Smooth muscle cell (in vitro differentiated cells): Measurements from ENCODE around the gene CD27. TPM values are rescaled to one million over a fixed set of nuclear protein-coding genes. Genes with fewer than 3 reads are reported as not detected.

Source experiments
- DNase-seq: peaks from one replicate; lab custom pipeline; 2025; ENCODE audit not compliant: unreplicated experiment; lab: John Stamatoyannopoulos, UW
- H2AFZ ChIP-seq: fragments of 200-600 bp; sonication (generic); 2 replicates; pipeline ENCODE4 v1.6.0; 2016; ENCODE audit warnings: antibody characterized with exemption, low read depth, mild to moderate bottlenecking
- H3F3A ChIP-seq: fragments of 200-600 bp; sonication (generic); 2 replicates; pipeline ENCODE4 v1.6.0; 2017; ENCODE audit warnings: antibody characterized with exemption, low read depth
- H3K27ac ChIP-seq: fragments of 200-600 bp; sonication (generic); 2 replicates; pipeline ENCODE4 v1.5.1; 2016; ENCODE audit warnings: low read depth, mild to moderate bottlenecking
- H3K27me3 ChIP-seq: fragments of 200-600 bp; sonication (generic); 2 replicates; pipeline ENCODE4 v1.6.1; 2016; ENCODE audit warnings: low read depth, mild to moderate bottlenecking
- H3K36me3 ChIP-seq: fragments of 200-600 bp; sonication (generic); 2 replicates; pipeline ENCODE4 v1.5.1; 2016; ENCODE audit warnings: low read depth
- H3K4me1 ChIP-seq: fragments of 200-600 bp; sonication (generic); 2 replicates; pipeline ENCODE4 v1.5.1; 2016; ENCODE audit warnings: low read depth
- H3K4me2 ChIP-seq: fragments of 200-600 bp; sonication (generic); 2 replicates; pipeline ENCODE4 v1.6.0; 2016; ENCODE audit warnings: mild to moderate bottlenecking
- H3K4me3 ChIP-seq: fragments of 200-600 bp; sonication (generic); 2 replicates; pipeline ENCODE4 v1.5.1; 2016; ENCODE audit warnings: mild to moderate bottlenecking
- H3K79me2 ChIP-seq: fragments of 200-600 bp; sonication (generic); 2 replicates; pipeline ENCODE4 v1.6.0; 2016; ENCODE audit warnings: low read depth, mild to moderate bottlenecking
- H3K9ac ChIP-seq: fragments of 200-600 bp; sonication (generic); 2 replicates; pipeline ENCODE4 v1.6.0; 2016; ENCODE audit warnings: low read depth
- H3K9me3 ChIP-seq: fragments of 200-600 bp; sonication (generic); replicated peaks from 2 replicates; pipeline ENCODE4 v1.5.1; 2016; ENCODE audit warnings: low read depth
- H4K20me1 ChIP-seq: fragments of 200-600 bp; sonication (generic); 2 replicates; pipeline ENCODE4 v1.6.0; 2016; ENCODE audit warnings: low read depth
- CTCF ChIP-seq: fragments of 200-600 bp; sonication (generic); IDR thresholded peaks from 2 replicates; pipeline ENCODE4 v1.5.1; 2017; ENCODE audit warnings: borderline replicate concordance, mild to moderate bottlenecking, antibody characterized with exemption; ENCODE audit not compliant: insufficient read depth, poor library complexity, severe bottlenecking
- WGBS: methylation state at CpG from one replicate; pipeline ENCODE4 v1.1.7; 2016; ENCODE audit warnings: low lambda C conversion rate; 5-methylcytosine and 5-hydroxymethylcytosine counted together
- polyA plus RNA-seq: library from polyadenylated mRNA; unstranded; fragments of >200 nt; fragmentation: Nextera tagmentation; extraction: Ambion mirVana; gene quantifications from 2 replicates; pipeline ENCODE4 v1.2.1, GENCODE V29; 2016
- total RNA-seq: library from RNA; depleted of rRNA; stranded (reverse); fragments of >200 nt; gene quantifications from 2 replicates; pipeline ENCODE4 v1.2.3, GENCODE V29; 2014

The CD27 gene
- total and polyA plus RNA-seq, 2 experiments from 2014 or later = not detected

- TF ChIP-seq CTCF = no peak
- no peaks in the 10 kb centered on the region for H3F3A ChIP-seq
- no peaks in the 10 kb centered on the region for H3K36me3 ChIP-seq
- no peaks in the 10 kb centered on the region for H3K27me3 ChIP-seq
- no peaks in the 10 kb centered on the region for H3K9me3 ChIP-seq
- no peak overlapping the region for H2AFZ ChIP-seq
- no peak overlapping the region for H3K27ac ChIP-seq
- H3K4me1 ChIP-seq = peaks cover 5% of the 10 kb centered on the region
- no peak for DNase-seq
- H4K20me1 ChIP-seq = no peaks in the 10 kb centered on the region
- no peaks in the 10 kb centered on the region for H3K79me2 ChIP-seq
- H3K4me2 ChIP-seq = no peak overlapping the region
- H3K4me3 ChIP-seq = no peak overlapping the region
- H3K9ac ChIP-seq = no peak overlapping the region
- WGBS = 97% methylated on average over 12 of the region's 12 CpGs
Observed at GRCh38 chr12:6457220-6457945, 12.6 kb downstream of the CD27 start.

DNA sequence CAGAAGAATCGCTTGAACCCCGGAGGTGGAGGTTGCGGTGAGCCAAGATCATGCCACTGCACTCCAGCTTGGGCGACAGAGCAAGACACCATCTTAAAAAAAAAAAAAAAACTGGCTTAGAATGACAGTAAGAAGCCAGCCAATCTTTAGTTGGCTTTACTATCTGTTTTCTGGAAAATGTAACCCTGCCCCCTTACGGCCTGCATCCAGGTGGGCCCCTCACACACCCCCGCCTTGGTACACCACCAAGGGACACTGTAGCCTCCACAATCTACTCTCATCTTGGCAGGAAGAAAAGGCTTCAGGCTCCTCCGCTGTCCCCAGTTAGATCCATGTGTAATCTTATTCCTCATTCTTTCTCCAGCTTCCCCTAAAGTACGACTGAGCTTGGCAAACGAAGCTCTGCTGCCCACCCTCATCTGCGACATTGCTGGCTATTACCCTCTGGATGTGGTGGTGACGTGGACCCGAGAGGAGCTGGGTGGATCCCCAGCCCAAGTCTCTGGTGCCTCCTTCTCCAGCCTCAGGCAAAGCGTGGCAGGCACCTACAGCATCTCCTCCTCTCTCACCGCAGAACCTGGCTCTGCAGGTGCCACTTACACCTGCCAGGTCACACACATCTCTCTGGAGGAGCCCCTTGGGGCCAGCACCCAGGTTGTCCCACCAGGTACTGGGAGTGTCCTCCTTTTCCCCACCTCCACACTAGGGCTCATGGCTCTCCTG, 13.7 kb downstream of the CD27 start:
- WGBS = 97% methylated on average over 14 of the region's 14 CpGs
- Histone ChIP-seq H3K4me3 (no peak overlapping the region), H3K36me3 (no peaks in the 10 kb centered on the region), H3K9me3 (no peaks in the 10 kb centered on the region), H3K9ac (no peak overlapping the region), H3K27ac (no peak overlapping the region), H3K27me3 (no peaks in the 10 kb centered on the region), H3F3A (no peaks in the 10 kb centered on the region), H4K20me1 (no peaks in the 10 kb centered on the region), H3K4me2 (no peak overlapping the region), H3K79me2 (no peaks in the 10 kb centered on the region), H2AFZ (no peak overlapping the region), H3K4me1 (no peaks in the 10 kb centered on the region)
- DNase-seq = no peak
- TF ChIP-seq CTCF = no peak

DNA sequence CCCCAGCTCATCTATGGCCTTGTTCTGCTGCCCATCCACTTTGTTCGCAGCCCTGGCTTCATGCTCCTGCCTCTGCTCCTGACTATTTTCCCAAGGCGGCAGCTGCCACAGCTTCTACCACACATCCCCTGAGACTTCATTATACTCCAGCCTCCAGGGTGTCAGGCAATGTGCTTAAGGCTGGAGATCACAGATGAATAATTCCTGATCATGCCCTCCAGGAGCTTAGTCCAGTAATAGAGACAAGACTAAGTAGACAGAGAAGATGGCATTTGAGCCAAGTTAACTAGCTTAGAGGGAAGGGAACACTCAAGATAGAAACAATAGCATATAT, 14.2 kb downstream of the CD27 start:
- no peaks in the 10 kb centered on the region for H3F3A ChIP-seq
- H3K4me2 ChIP-seq = no peak overlapping the region
- WGBS = 96% methylated on average over 2 of the region's 2 CpGs
- H3K9me3 ChIP-seq = no peaks in the 10 kb centered on the region
- no peaks in the 10 kb centered on the region for H3K79me2 ChIP-seq
- DNase-seq = no peak
- no peaks in the 10 kb centered on the region for H3K4me1 ChIP-seq
- no peaks in the 10 kb centered on the region for H3K36me3 ChIP-seq
- H2AFZ ChIP-seq = no peak overlapping the region
- no peaks in the 10 kb centered on the region for H3K27me3 ChIP-seq
- no peak overlapping the region for H3K27ac ChIP-seq
- no peaks in the 10 kb centered on the region for H4K20me1 ChIP-seq
- no peak overlapping the region for H3K9ac ChIP-seq
- H3K4me3 ChIP-seq = no peak overlapping the region
- no peak for TF ChIP-seq CTCF
